ENCODE data around the gene GOLGA6L7.
"Not testable (repeated sequence)": the region's sequence is repeated elsewhere in the genome, so short reads cannot be mapped to it uniquely, and the experiment has no call there.

The GOLGA6L7 gene

DNA sequence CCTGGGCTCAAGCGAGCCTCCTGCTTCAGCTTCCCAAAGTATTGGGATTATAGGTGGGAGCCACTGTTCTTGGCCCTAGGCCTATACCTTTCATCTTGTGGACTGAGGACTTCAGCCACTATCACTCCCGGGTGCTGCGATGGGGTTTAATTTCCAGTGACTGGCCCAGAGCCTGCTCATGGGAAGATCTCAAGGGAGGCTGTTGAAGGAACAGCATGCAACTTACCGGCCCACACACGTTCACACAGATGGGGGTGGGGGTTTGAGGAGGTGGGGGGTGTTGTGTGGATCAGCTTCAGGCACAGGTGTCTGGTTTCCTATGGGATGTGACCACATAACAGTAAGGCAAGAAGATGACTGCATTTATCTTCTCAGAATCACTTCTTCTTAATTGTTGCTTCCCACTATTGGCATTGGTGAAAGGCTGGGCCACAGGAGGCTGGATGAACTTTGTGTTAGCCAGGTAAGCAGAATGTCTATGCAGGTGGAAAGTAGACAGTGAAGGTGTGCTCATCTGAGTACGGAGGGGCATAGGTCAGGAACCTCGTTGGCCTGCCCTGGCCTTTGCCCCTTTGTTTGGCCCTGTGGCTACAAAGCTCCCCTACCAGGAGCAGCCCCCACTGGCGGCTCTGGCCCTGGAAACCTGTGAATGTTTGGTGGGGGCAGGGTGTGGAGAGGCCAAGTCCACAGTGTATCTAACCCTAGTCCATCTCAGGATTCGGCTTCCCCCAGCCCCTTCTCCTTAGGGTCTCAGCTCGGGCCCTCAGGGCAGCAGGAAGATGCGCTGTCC lies 35.9 kb upstream of the GOLGA6L7 start:
- in situ Hi-C loops (cut with MboI; ENCODE audit: low sequenced_read_pairs): no loop called here

DNA sequence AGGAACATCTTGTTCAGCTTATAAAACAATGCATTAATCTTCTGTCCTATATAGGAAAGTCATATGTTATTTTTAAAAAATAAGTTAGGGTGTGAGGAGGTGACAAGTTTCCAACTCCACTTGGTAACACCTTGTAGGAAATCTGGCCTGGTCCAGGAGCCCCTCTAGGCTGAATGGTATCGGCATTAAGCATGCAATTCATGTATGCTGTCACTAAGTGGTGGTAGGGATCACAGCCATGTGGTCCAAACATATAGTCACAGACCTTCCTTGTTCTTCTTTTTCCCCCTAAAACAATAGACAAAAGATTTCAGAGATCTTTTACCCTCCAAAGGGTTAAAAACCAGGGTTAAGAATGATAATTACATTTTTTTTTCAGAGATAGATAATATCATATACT lies 33.2 kb upstream of the GOLGA6L7 start:
- in situ Hi-C loops (cut with MboI; ENCODE audit: low sequenced_read_pairs): no loop called here

DNA sequence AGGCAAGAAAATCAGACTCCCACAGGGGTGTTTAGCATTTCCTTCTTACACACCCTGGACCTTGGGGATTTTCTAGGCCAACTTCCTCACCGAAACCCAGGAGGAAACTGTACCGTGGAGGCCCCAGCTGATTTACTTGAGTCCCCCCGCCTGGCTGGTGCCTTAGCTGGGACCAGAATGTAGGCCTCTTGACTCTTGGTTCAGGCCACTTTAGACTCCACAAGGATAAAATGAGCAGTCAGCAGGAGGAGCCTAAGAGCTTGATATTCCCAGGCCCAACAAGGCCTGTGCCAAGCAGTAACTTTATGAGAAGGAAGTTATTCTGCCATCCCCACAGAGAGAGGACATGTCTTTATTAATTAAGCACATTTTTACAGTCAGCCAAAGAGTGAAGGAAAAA lies 32.7 kb upstream of the GOLGA6L7 start:
- in situ Hi-C loops (cut with MboI; ENCODE audit: low sequenced_read_pairs): no loop called here

DNA sequence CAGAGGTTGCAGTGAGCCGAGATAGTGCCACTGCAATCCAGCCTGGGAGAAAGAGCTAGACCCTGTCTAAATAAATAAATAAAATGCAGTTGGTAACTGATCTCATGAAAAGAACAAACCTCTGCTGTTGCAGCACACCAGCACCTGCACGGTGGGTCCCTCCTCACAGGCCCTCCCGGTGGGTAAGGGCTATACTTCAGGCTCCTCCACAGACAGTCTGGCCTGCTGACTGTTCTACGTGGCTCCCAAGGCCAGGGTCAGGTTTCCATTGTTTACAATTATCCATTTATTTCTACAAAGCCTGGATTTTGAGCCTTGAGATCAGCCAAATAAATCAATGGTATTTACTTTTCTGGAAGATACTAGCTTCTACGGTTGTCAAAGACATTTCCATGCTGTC lies 32.2 kb upstream of the GOLGA6L7 start:
- in situ Hi-C loops (cut with MboI; ENCODE audit: low sequenced_read_pairs): no loop called here

DNA sequence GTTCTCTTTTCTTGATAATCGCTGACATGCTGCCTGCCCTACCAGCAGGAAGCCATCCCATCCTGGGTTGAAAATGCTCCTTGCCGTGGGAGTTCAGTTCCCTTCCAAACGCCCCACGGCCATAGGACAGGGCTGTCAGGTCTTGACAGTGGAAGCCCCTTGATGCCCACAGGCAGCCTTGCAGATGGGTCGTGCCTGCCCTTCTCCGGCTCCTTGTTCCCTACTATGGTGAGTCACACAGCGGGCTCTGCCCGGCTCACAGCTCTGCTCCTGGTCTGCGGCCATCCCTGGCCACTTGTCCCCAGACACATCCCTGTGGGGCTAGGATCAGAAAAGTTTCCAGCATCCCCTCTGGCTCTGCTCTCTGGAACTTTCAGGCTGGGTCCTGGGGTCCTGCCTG lies 31.1 kb upstream of the GOLGA6L7 start:
- in situ Hi-C loops (cut with MboI; ENCODE audit: low sequenced_read_pairs): no loop called here

DNA sequence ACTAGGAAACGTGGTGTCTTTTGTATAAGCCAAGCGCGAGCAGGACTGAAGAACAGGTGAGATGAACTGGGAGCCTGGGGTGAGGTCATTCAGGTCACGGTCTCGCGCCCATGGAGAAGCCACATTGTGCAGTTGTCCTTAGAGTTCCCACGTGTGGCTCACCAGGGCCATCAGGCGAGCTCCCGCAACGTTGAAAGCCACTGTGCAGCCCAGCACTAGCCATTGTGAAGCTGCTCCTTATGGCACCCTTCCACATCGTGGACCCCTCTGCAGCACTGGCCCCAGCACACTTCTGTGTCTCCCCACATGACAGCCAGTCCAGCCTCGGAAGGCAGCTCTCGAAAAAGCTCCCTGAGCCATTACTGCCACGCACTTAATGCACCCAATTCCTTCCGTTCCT lies 29.8 kb upstream of the GOLGA6L7 start:
- in situ Hi-C loops (cut with MboI; ENCODE audit: low sequenced_read_pairs): no loop called here

DNA sequence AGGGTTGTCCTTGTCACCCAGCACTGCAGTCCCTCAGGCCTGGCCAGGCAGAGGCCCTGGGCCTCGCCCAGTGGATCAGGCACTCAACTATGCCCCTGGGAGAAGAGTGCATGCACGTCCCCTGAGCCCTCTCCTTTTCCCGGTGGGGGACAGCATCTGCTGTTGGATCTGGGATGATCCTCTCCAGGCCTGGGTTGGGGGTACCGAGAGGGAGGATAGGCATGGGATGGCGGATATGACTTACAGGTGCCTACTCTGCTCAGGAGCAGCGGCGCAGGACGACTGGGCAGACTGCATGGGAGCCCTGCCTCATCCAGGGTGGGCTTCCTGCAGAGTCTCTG lies 28.4 kb upstream of the GOLGA6L7 start:
- in situ Hi-C loops (cut with MboI; ENCODE audit: low sequenced_read_pairs): no loop called here

DNA sequence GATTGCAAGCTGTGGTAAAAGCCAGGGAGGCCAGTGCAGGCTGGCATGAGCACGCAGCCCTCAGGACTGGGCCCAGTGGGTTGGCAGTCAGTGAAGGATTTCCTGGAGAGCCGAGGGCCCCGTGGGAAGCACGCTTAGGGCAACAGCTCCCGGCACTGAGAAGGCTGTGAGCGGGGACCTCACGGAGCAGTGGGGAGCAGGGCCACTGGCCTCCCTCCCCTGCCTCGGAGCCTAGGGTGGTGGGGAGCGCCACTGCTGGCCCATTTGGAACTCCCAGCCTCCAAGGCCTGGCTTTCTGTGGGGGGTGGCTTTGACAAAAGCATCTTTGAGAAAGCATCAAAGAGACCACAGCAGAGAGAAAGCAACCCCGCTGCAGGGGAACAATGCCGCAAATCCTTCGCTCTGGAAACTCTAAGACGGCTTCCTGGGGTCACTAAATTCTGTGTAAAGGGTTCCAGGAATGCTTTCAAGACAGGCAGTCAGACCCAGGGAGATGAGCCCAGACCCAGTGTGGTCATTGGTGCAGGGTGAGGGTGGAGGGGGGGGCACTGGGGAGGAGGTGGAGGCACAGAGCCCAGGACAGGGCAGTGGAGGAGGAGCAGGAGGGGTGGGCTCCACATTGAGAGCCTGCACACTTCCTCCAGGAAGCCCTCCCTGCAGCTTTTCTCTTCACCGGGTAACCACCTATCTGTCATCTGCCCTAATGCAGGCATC lies 27.8 kb upstream of the GOLGA6L7 start:
- in situ Hi-C loops (cut with MboI; ENCODE audit: low sequenced_read_pairs): no loop called here

DNA sequence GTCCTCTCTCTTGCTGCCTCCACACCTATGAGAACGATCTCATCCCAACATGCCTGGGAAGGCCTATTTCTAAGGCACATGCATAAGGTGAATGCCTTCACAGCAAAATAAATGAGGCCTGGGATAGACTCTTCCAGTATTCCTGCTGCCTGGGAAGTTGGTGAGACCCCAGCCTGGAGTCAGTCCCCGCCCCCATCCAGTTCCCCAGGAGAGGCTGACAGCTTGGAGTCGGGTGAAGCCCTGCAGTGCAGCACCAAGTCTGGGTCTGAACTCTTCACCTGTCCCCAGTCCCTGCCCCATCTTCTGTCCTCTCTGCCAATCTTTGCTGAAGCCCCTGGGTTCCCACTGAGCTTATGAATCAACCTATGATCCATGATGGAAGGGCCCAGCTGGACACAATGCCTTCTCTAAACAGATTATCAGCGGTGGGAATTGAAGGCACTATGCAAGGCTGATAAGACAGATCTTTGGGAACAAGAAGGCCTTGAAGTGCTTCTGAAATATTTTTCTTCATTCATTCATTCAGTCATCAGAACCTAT lies 27.1 kb upstream of the GOLGA6L7 start:
- in situ Hi-C loops (cut with MboI; ENCODE audit: low sequenced_read_pairs): no loop called here

DNA sequence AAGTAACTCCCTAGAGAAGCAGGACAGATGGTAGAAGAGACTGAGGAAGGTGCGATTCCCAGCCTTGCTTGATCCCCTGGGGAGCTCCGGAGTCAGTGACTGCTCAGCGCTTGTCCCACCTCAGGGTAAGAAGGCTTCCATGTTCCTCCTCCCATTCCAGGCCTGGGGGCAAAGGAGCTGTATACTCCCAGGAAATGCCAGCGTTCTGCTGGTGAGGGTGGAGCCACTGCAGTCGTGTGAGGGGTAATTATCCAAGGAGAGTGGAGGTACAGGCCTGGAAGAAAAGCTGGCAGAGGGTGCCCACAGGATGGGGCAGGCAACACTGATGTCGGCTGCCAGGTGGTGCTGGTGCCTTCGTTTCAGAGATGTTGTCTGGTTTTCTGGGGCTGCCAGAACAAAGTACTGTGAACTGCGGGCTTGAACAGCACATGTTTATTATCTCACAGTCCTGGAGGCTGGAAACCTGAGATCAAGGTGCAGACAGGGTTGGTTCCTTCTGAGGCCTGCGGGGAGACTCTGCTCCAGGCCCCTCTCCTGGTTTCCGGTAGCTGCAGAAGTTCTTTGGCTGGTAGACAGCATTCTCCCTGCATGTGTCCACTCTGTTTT lies 25.2 kb upstream of the GOLGA6L7 start:
- in situ Hi-C loops (cut with MboI; ENCODE audit: low sequenced_read_pairs): no loop called here

DNA sequence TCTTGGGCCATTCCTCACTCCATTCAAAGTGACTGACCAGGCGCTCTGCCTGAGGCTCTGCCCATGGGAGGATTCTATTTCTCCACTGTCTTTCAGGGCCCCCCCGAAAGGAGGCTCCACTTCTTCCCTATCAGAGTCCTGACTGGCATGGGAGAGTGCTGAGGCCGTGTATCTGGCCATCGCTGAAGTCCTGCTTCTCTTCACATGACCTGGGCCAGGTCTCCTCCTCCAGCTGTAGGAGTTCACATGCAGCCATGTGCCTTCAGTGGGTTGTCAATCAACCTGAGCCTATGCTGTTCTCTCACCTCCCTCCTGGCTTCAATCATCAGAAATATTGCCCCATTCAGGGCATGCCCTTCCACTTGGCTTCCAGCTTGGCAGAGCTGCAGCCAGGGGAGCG lies 24.6 kb upstream of the GOLGA6L7 start:
- in situ Hi-C loops (cut with MboI; ENCODE audit: low sequenced_read_pairs): no loop called here

DNA sequence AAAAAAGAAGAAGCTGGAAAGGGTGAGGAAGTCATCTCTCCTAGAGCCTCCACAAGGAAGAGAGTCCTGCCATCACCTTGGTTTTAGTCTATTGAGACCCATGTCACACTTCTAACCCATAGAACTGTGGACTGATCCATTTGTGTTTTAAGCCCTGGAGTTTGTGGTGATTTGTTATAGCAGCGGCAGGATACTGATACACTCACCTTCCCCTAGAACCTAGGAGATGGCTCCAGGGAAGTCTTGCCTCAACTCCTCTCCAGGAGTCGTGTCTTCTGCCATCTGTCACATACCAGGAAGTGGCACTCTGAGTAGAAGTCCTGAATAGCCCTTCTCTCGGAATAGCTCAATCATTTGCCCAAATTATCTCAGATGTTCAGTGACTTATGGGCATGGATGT lies 22.7 kb upstream of the GOLGA6L7 start:
- in situ Hi-C loops (cut with MboI; ENCODE audit: low sequenced_read_pairs): no loop called here

DNA sequence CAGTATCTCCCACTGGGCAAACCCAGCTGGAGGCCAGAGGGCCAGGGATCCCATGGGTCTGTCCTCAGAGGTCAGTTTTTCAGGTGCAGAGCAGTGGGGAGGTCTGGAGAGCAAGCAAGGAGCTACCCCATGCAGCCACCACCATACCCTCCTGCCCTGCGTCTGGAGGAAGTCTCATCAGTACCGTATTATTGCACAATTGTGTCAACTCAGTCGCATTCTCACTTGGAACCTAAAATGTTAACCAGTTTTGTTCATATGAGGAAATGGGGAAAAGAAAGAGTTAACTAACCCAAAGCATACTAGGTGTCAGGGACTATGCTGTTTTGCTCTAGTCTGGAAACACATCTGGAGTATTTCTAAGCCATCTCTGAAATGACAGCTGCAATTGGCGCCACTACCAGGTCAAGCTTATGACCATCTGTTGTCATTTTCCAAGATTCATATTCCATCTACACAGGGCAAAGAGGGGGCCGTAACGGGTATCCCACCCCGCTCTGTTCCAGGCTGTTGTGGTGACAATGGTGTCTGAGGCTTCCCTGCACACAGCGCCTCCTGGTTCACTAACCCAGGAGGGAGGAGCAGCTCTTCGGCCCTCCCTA lies 20.4 kb upstream of the GOLGA6L7 start:
- in situ Hi-C loops (cut with MboI; ENCODE audit: low sequenced_read_pairs): no loop called here

DNA sequence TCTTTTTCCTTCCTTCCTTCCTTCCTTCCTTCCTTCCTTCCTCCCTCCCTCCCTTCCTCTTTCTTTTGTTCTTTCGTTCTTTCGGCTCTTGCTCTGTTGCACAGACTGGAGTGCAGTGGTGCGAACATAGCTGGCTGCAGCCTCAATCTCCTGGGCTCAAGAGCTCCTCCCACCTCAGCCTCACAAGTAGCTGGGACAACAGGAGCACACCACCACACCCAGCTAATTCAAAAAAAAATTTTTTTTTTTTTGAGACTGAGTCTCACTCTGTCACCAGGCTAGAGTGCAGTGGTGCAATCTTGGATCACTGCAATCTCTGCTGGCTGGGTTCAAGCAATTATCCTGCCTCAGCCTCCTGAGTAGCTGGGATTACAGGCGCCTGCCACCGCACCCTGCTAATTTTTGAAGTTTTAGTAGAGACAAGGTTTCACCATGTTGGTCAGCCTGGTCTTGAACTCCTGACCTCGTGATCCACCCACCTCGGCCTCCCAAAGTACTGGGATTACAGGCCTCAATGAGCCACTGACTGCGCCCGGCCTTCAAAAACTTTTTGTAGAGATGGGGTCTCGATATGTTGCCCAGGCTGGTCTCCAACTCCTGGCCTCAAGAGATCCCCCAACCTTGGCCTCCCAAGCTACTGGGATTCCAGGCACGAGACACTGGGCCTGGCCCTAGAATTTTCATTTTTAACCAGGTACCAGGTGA lies 13.3 kb upstream of the GOLGA6L7 start:
- in situ Hi-C loops (cut with MboI; ENCODE audit: low sequenced_read_pairs): not testable (repeated sequence)

DNA sequence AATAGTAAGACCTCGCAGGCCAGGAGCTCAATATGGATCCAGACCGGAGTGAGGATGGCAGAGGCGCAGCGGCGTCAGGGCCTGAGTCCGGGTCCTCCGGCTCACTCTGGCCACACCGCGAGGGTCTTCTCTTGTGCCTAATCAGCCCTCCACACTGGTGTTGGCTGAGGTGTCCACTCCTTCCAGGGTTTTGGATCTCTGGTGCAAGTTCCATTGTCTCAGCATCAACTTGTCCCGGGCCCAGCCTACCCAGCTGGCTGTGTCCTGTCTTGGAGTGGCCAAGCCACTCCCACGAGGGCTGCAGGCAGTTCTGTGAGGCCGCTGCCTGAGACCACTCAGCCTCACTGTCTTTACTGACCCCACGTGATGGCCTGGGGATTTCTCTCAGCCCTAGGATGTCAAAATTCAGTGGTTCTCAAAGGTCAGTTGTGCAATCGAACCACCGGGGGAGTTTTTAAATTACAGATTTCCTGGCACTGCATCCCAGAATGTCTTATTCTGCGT lies 12.6 kb upstream of the GOLGA6L7 start:
- in situ Hi-C loops (cut with MboI; ENCODE audit: low sequenced_read_pairs): no loop called here

DNA sequence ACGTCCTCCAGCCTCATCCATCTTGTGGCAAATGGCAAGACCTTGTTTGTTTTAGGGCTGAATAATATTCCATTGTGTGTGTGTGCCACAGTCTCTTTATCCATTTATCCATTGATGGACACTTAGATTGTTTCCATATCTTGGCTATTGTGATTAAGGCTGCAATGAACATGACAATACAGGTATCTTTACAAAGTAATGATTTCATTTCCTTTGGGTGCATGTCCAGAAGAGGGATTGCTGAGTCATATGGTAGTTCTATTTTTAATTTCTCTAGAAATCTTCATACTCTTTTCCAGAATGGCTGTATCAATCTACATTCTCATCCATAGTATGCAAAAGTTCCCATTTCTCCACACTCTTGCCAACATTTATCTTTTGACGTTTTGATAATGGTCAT lies 6.1 kb upstream of the GOLGA6L7 start:
- in situ Hi-C loops (cut with MboI; ENCODE audit: low sequenced_read_pairs): not testable (repeated sequence)

DNA sequence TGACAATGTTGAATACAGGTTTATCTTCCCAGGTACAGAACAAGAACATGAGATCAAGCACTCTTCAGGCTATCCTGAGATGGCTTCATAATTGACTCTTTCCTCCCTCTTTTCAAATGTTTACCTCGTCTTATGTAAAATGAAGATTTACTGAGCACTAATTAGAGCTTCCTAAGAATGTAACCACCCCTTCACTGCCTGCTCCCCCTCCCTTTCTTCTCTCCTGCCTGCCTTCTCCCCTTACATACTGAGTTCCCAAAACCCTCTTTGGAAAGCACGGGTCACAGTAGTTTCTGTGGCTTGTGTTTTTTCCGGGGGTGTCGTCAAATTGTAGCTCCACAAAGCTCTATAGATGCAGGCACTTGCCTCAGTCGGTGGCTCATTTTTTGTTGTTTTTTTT lies 5.2 kb upstream of the GOLGA6L7 start:
- in situ Hi-C loops (cut with MboI; ENCODE audit: low sequenced_read_pairs): not testable (repeated sequence)

DNA sequence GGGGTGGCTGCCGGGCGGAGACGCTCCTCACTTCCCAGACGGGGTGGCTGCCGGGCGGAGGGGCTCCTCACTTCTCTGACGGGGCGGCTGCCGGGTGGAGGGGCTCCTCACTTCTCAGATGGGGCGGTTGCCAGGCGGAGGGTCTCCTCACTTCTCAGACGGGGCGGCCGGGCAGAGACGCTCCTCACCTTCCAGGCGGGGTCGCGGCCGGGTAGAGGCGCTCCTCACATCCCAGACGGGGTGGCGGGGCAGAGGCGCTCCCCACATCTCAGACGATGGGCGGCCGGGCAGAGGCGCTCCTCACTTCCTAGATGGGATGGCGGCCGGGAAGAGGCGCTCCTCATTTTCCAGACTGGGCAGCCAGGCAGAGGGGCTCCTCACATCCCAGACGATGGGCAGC lies 1.3 kb upstream of the GOLGA6L7 start:
- in situ Hi-C loops (cut with MboI; ENCODE audit: low sequenced_read_pairs): not testable (repeated sequence)

DNA sequence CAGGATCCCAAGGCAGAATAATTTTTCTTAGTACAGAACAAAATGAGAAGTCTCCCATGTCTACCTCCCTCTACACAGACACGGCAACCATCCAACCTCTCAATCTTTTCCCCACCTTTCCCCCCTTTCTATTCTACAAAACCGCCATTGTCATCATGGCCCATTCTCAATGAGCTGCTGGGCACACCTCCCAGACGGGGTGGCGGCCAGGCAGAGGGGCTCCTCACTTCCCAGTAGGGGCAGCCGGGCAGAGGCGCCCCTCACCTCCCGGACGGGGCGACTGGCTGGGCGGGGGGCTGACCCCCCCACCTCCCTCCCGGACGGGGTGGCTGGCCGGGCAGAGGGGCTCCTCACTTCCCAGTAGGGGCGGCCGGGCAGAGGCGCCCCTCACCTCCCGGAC lies 827 bp upstream of the GOLGA6L7 start:
- in situ Hi-C loops (cut with MboI; ENCODE audit: low sequenced_read_pairs): not testable (repeated sequence)

DNA sequence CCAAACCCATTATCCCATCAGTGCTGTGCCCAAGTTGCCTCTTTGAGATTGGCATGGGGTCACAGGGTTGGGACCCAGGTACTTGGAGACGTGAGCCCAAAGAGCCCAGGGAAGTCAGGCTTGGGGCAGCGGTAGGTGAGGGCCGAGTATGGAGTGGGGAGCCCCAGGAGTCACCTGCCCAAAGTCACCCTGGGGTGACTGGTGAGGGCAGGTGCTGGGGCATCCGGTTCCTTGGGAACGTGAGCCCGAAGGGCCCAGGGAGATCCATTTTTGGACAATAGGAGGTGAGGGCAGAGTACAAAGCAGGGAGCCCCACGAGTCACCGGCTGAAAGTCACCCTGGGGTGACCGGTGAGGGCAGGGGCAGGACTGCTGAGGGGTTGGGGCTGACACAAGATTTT lies 485 bp downstream of the GOLGA6L7 start:
- in situ Hi-C loops (cut with MboI; ENCODE audit: low sequenced_read_pairs): not testable (repeated sequence)

DNA sequence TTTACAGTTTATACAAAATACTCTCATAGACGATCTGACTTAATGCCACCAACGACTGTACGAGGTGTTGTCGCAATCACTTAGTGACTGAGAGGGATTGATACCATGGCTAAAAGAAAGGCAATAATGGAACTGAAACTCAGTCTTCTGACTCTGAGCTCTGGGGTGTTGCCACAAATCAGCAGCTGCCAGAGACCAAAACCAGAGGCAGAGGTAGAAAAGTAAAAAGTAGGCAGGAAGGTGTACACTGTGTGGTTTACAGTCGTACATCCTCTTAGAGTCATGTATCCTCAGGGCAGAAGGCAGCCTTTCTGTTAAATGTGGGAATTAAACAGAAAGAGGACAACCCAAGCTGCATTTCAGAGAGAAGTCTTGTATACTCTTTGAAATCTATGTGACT lies 1.2 kb downstream of the GOLGA6L7 start:
- in situ Hi-C loops (cut with MboI; ENCODE audit: low sequenced_read_pairs): not testable (repeated sequence)
